Retinal pigment epithelial cell (primary cell): Measurements from ENCODE around the gene COL27A1.

Source experiments
- DNase-seq: peaks from one replicate; pipeline ENCODE4 v3.0.0-alpha.2; 2010; ENCODE audit warnings: low read depth
- H3K4me3 ChIP-seq: 2 replicates; pipeline ENCODE4 v1.5.1; 2011; ENCODE audit warnings: mild to moderate bottlenecking, low read length, control low read depth, moderate library complexity
- CTCF ChIP-seq: conservative IDR thresholded peaks from 2 replicates; pipeline ENCODE4 v1.5.1; 2011; ENCODE audit warnings: low read depth, low read length, control low read depth, inconsistent platforms

Gene COL27A1

DNA sequence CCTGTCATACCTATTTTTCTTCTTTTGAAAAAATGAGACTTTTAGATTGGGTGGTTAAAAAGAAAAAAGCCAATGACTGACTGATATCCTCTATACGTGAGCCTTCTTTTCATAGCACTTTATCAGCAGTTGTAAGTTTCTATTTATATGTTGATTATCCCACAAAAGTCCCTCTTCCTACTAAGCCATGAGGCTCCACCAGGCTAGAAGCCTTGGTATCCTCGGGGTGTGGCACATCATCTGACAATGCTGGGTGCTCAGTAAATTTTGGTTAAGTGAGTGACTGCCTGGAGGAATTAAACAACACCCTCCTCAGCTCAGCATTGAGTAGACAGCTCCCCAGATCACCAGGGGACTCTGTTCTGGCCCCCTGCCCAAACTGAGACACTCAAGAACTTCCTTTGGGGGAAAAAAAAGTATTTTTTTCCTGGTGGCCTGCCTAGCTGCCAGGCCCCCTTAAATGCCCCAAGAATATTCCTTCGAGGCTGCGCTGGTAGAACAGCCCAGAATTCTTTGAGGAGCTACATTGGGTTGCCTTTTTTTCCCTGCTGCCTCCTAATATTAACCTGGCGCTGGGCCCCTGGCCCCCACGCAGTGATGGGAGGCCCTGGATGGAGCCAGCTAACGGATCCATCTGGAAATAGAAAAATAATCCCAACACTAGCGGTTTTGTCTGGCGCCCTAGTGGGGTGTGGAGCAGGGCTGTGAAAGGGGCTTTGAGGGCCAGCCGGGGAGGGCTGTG is 23.4 kb upstream of the COL27A1 start:
- no peak for TF ChIP-seq CTCF
- no peak for DNase-seq
- H3K4me3 ChIP-seq: no peak overlapping the region

- TF ChIP-seq CTCF: no peak
- DNase-seq: no peak
- H3K4me3 ChIP-seq: no peak overlapping the region
Observed at GRCh38 chr9:114132550-114132918, 22.8 kb upstream of the COL27A1 start.

DNA sequence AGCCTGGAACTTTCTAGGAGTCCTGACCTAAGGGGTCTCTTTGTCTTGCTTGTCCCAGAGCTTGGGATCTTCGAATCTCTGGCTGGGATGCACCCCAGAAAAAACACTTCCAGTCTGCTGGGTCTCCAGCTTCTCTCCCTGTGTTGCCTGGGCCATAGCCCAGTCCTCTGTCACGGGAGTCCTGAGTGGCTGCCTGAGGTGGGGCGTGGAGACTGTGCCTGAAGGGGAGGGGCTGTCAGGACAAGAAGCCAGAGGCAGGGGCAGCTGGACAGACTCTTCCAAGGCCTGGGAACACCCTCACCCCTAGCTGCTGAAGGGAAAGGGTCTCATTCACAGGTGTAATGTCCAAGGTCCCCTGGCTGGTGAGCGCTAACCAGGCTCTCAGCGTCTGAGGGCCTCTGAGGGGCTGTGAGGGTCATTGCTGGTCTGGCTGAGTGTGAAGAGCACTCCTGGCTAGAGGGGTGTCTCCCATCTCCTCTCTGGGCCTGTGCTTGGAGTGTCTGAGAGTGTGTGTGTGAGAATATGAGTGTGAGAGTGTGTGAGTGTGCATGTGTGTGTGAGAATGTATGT is 20.4 kb upstream of the COL27A1 start:
- TF ChIP-seq CTCF: no peak
- H3K4me3 ChIP-seq: no peak overlapping the region
- no peak for DNase-seq

DNA sequence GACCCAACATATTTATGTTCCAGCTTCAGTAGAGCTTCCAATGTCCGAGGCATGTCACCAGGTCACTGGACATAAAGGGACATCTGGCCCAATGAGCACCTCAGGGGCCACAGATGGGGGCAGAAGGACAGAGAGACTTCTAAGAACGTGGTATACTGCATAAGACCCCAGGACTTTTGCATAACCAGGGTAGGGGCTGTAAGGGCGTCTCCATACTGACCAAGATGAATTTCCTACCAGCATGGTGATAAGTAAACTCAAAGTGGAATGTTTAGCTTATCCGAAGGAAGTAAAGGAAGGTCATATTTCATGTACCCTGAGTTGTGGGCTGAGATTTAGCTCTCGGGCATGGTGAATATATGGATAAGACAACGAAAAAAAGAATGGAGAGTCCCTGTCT is 17.5 kb upstream of the COL27A1 start:
- no peak overlapping the region for H3K4me3 ChIP-seq
- DNase-seq: no peak
- no peak for TF ChIP-seq CTCF

DNA sequence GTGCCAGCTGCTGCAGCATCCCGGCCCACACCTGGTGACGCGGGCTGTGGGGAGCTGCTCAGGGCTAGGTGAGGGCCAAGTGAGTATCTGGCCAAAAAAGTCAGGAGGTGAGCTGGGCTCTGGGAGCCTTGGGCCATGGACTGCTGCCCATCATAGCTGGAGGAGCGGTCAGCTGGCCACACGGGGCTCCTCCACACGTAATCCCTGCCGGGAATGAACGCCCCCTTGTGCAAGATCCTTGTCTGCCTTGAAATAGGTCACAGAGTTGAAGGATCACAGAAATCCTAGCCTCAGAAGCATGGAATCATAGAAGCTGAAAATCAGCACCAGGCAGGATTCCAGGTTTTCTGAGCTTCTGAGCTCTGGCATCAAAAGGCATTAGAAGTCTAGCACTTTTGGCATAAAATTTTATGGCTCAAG is 16.8 kb upstream of the COL27A1 start:
- no peak overlapping the region for H3K4me3 ChIP-seq
- DNase-seq: peak; percentile 51
- TF ChIP-seq CTCF: peak; percentile 33

GRCh38 chr9:114139071-114139470 is 16.3 kb upstream of the COL27A1 start:
- no peak for TF ChIP-seq CTCF
- H3K4me3 ChIP-seq: no peak overlapping the region
- DNase-seq: no peak

GRCh38 chr9:114140401-114140800 is 14.9 kb upstream of the COL27A1 start:
- DNase-seq: no peak
- no peak for TF ChIP-seq CTCF
- no peak overlapping the region for H3K4me3 ChIP-seq
